Measurements from ENCODE around the gene MFSD6L.

GRCh38 chr17:8838551-8839095, 39.5 kb upstream of the MFSD6L start:
- TF ChIP-seq CTCF (IDR thresholded peaks at IDR 0.05), result no peak
- TF ChIP-seq POLR2A (IDR thresholded peaks at IDR 0.05), result no peak
